K562 (cell line): Measurements from ENCODE around the gene ATF1. TPM values are rescaled to one million over a fixed set of nuclear protein-coding genes. Genes with fewer than 3 reads are reported as not detected.
A peak's percentile ranks its signal among the peaks of the same experiment; 100 is the strongest.

ENCODE experiments used
- AFF1 ChIP-seq, 2 experiments: fragments of 450-650 bp; IDR thresholded peaks; 2 replicates each; pipeline ENCODE4 v1.6.1; 2018; ENCODE audit warnings: mild to moderate bottlenecking in 2 of 2, low read depth in 1 of 2; ENCODE audit not compliant: partially characterized antibody in 2 of 2
- BRF2 ChIP-seq: IDR thresholded peaks from 3 replicates; pipeline ENCODE4 v1.6.1; 2011; ENCODE audit warnings: borderline replicate concordance, mild to moderate bottlenecking; ENCODE audit not compliant: insufficient read length, insufficient read depth
- ELF1 ChIP-seq: fragments of 200-800 bp; sonication (Bioruptor generic); IDR thresholded peaks from 2 replicates; pipeline ENCODE4 v1.6.1; 2016; ENCODE audit warnings: missing genetic modification characterization, missing compliant biosample characterization
- FOXJ3 ChIP-seq: sonication (generic); formaldehyde crosslinking; IDR thresholded peaks from 2 replicates; pipeline ENCODE4 v1.4.0; 2020; ENCODE audit warnings: mild to moderate bottlenecking, missing genetic modification reagents
- FOXK1 ChIP-seq: sonication (generic); formaldehyde crosslinking; IDR thresholded peaks from 2 replicates; pipeline ENCODE4 v1.8.0; 2022; ENCODE audit warnings: missing genetic modification reagents, mild to moderate bottlenecking, borderline replicate concordance
- FOXP1 ChIP-seq: sonication (generic); formaldehyde crosslinking; IDR thresholded peaks from 2 replicates; pipeline ENCODE4 v1.8.0; 2022; ENCODE audit warnings: mild to moderate bottlenecking, missing genetic modification reagents
- KLF16 ChIP-seq: IDR thresholded peaks from 2 replicates; pipeline ENCODE4 v1.6.1; 2016; ENCODE audit warnings: antibody characterized with exemption
- POLR3A ChIP-seq: IDR thresholded peaks from 2 replicates; pipeline ENCODE4 v1.6.1; 2011; ENCODE audit warnings: borderline replicate concordance, mild to moderate bottlenecking, moderate library complexity; ENCODE audit not compliant: insufficient read length, insufficient read depth; ENCODE audit errors: extremely low read depth
- RBM14 ChIP-seq: fragments of 200-400 bp; formaldehyde crosslinking; IDR thresholded peaks from 2 replicates; pipeline ENCODE4 v1.6.1; 2018; ENCODE audit warnings: low read depth, mild to moderate bottlenecking, low read length, moderate library complexity, borderline replicate concordance; ENCODE audit not compliant: insufficient read depth
- RFX7 ChIP-seq: fragments of 250-450 bp; sonication (Bioruptor Pico); IDR thresholded peaks from 2 replicates; pipeline ENCODE4 v1.5.1; 2021; ENCODE audit warnings: mild to moderate bottlenecking
- SFPQ ChIP-seq: fragments of 200-400 bp; formaldehyde crosslinking; IDR thresholded peaks from 2 replicates; pipeline ENCODE4 v1.6.1; 2017; ENCODE audit warnings: mild to moderate bottlenecking, low read depth, low read length, moderate library complexity
- THRAP3 ChIP-seq: fragments of 450-650 bp; IDR thresholded peaks from 2 replicates; pipeline ENCODE4 v1.6.1; 2016; ENCODE audit warnings: mild to moderate bottlenecking, inconsistent platforms, borderline replicate concordance
- ZNF408 ChIP-seq: fragments of 250-450 bp; sonication (Bioruptor Pico); IDR thresholded peaks from 2 replicates; pipeline ENCODE4 v1.4.0; 2020; ENCODE audit warnings: low read depth, mild to moderate bottlenecking, moderate library complexity
- ZNF518B ChIP-seq: fragments of 250-450 bp; sonication (Bioruptor Pico); IDR thresholded peaks from 2 replicates; pipeline ENCODE4 v1.5.0; 2021; ENCODE audit warnings: mild to moderate bottlenecking, moderate library complexity
- ZNF644 ChIP-seq: fragments of 200-800 bp; sonication (Bioruptor generic); IDR thresholded peaks from 2 replicates; pipeline ENCODE4 v1.6.1; 2016; ENCODE audit warnings: low read depth, missing genetic modification characterization, missing compliant biosample characterization
- ZNF695 ChIP-seq: fragments of 450-650 bp; formaldehyde crosslinking; IDR thresholded peaks from 2 replicates; pipeline ENCODE4 v1.4.0; 2020; ENCODE audit warnings: mild to moderate bottlenecking, moderate library complexity
- polyA plus RNA-seq, 8 experiments: library from polyadenylated mRNA; depleted of rRNA in 4 of 8; stranded (reverse) in 5 of 8; unstranded in 3 of 8; fragments of >200 nt; fragmentation: Nextera tagmentation in 2 of 8; fragmentation: Illumina TruSeq in 1 of 8; extraction: Ambion mirVana in 2 of 8; extraction: Trizol in 1 of 8; gene quantifications; 2 replicates each; pipeline versions ENCODE4 v1.2.1 to v1.2.3, GENCODE V29; 2011 to 2014; ENCODE audit warnings: inconsistent platforms in 1 of 8, missing spikeins in 1 of 8
- total RNA-seq, 7 experiments: library from RNA; depleted of rRNA in 6 of 7; stranded (reverse); fragments of >200 nt in 6 of 7; fragmentation: Illumina TruSeq in 2 of 7; extraction: Trizol in 2 of 7; gene quantifications; 2 replicates each; pipeline versions ENCODE4 v1.2.1 to v1.2.3, GENCODE V29; 2011 to 2021; ENCODE audit warnings: low replicate concordance in 1 of 7

ATF1 gene
- total and polyA plus RNA-seq, 9 of the 15 experiments (the other 6 are each of a cell fraction or from before 2014, with no cell fraction given): 19.8 to 83.5 (median 51.4) TPM

GRCh38 chr12:50765095-50765911 is 1.4 kb downstream of the ATF1 start (continued):
- TF ChIP-seq POLR3A (no peak), SFPQ (no peak), FOXJ3 (no peak), FOXP1 (CRISPR knock-in tag) (no peak), ZNF408 (CRISPR knock-in tag) (no peak), ZNF695 (no peak), BRF2 (no peak), RBM14 (no peak), KLF16 (no peak), AFF1 (IDR thresholded peaks at IDR 0.05; ENCODE audit: low read depth in 1 of 2, partially characterized antibody in 2 of 2) (peak in 1 of 2 experiments; percentile 27), THRAP3 (no peak), ZNF518B (CRISPR knock-in tag) (no peak), FOXK1 (no peak), ELF1 (tag) (no peak), RFX7 (CRISPR knock-in tag) (no peak), ZNF644 (no peak)
